NCI-H2107 treated with DMSO at 0.1 percent for 48 hours (cell line): ENCODE results near the gene ZBTB43.

Experiments used
- DNase-seq: peaks from one replicate; lab custom pipeline; 2025; ENCODE audit not compliant: unreplicated experiment; lab: John Stamatoyannopoulos, UW

Gene ZBTB43

DNA sequence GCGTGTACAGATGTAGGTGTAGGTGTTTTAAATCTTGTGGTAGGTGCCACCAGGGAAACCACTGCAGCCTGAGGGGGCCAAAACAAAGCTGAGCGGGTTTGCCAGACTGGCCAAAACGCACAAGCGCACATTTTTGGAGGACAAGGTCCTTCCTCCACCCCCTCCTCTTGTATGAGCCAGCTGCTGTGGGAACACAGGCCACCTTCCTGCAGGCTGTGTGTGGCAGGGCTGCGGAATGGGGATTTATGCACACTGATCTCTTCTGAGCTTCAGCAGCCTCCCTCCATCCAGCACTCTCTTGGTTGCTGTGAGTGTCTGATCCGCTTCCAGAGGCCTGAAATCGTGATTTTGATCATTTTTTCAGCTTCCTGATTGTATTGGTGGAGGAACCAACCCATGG, 22.4 kb downstream of the ZBTB43 start:
- no peak for DNase-seq

DNA sequence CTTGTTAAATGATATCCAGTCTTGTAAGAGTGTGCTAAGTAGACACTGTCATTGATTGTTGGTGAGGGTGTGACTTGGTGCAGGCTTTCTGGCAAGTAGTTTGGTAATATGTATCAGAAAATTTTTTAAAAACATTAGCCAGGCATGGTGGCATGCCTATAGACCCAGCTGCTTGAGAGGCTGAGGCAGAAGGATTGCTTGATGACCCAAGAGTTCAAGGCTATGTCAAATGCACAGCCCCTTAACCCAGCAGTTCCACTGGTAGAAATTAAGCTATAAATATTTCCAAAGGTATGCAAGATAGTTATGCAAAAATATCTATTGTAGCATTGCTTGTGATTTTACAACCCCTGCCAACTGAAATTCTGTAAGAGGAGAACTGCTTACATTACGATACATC, 24.2 kb downstream of the ZBTB43 start:
- DNase-seq: no peak

- no peak for DNase-seq
These were observed 26.0 kb downstream of the ZBTB43 start for GRCh38 chr9:126830827-126831226.

DNA sequence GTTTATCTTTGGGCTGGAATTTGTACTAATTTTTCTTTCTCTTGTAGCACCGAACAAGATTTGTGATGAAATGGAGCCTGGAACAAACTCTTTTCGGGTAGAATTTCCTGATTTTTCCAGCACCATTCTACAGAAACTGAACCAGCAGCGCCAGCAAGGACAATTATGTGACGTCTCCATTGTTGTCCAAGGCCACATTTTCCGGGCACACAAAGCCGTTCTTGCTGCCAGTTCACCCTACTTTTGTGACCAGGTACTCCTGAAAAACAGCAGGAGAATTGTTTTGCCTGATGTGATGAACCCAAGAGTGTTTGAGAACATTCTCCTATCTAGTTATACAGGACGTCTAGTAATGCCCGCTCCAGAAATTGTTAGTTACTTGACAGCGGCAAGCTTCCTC, 27.6 kb downstream of the ZBTB43 start:
- no peak for DNase-seq

DNA sequence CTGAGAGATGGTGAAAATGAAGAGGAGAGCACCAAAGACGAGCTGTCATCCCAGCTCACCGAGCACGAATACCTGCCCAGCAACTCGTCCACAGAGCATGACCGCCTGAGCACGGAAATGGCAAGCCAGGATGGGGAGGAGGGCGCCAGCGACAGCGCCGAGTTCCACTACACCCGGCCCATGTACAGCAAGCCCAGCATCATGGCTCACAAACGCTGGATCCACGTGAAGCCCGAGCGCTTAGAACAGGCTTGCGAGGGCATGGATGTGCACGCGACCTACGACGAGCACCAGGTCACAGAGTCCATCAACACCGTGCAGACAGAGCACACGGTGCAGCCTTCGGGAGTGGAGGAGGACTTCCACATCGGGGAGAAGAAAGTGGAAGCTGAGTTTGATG, 28.2 kb downstream of the ZBTB43 start:
- no peak for DNase-seq

GRCh38 chr9:126833710-126834345, 29.0 kb downstream of the ZBTB43 start:
- no peak for DNase-seq

GRCh38 chr9:126834672-126835071, 29.8 kb downstream of the ZBTB43 start:
- no peak for DNase-seq

GRCh38 chr9:126836216-126836615, 31.4 kb downstream of the ZBTB43 start:
- DNase-seq: no peak

- no peak for DNase-seq
These were observed 33.4 kb downstream of the ZBTB43 start for GRCh38 chr9:126838055-126838811.

- no peak for DNase-seq
These were observed 34.1 kb downstream of the ZBTB43 start for GRCh38 chr9:126838895-126839294.

DNA sequence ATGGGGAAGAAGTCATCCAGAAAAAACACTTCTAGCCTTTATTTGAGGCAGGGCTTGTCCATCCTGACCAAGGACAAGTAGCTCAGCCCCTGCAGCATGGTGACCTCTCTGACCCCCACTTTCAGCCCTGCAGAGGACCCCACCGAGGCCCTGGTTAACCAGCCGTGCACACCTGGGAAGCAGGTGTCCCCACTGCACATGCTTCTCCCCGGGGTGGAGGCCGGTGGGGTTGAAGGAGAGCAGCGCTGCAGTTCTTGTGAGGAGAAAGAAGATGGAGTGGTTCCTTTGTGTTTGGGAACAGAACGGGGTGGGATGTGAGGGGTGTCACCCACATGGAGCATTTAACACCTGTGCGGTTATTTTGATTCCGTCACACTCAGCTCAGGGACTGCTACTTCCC, 34.5 kb downstream of the ZBTB43 start:
- no peak for DNase-seq

GRCh38 chr9:126842220-126842842, 37.5 kb downstream of the ZBTB43 start:
- no peak for DNase-seq

GRCh38 chr9:126842977-126843799, 38.3 kb downstream of the ZBTB43 start:
- no peak for DNase-seq

DNA sequence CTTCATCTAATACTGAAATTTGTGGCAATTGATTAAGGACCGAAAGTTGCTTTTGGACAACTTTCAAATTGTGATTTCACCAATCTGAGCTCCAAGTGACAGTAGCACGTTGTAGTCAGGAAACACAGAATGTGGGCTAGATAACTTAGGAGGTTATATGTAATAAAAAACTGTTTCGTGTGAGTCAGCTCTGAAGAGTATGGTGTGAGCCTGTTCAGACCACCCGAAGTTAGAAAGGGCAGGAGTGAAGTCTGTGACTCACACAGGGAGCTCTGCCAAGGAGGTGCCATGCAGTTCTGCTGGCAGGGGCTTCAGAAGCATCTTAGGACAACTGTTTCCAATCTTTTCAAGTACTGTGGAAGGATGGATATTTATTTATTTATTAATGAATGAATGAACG, 39.2 kb downstream of the ZBTB43 start:
- no peak for DNase-seq

DNA sequence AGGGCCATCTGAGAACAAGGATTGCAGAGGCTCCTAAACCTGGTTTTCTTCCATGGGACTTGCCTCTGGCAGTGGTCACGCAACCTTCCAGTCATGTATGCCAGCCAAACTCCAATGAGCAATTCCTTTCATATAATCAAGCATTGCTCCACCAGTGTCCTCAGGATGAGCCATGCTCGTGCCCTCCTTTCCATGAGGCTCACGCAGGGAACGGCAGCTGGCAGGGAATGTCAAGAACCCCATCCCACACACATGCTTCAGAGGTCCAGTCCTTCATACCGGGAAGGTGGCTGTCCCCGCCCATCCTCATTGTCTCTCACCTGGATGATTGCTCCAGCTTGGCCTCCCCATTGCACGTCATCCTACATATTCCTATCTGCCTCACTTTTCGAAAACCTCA, 42.2 kb downstream of the ZBTB43 start:
- no peak for DNase-seq

- DNase-seq: no peak
These were observed 44.9 kb downstream of the ZBTB43 start for GRCh38 chr9:126849591-126850225.

DNA sequence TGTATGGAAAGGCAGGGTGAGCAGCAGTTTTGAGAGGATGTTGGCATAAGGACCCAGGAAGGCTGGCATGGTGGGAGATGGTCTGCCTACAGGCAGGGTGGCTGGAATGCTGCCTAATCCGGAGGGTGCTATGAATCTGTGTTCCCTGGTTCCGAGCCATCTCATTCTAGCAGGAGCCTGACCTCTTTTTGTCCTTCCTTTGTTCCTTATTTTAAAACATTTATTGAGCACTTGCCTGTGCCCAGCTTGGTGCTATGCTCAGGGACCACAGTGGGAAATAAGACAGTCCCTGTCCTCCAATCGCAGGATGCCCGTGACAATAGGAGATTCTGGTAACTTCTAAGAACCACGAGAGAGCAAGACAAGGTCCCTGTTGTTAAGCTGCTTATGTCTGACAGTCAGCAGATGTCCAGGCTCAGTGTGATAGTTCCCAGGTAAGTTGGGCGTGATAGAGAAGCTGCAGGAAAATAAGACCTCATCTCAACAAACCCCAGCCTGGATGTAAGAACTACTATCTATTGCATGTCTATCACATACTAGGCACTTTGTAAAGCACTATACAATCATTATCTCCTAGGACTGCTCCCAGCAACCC, 46.5 kb downstream of the ZBTB43 start:
- no peak for DNase-seq

GRCh38 chr9:126852086-126852688, 47.3 kb downstream of the ZBTB43 start:
- DNase-seq: no peak

DNA sequence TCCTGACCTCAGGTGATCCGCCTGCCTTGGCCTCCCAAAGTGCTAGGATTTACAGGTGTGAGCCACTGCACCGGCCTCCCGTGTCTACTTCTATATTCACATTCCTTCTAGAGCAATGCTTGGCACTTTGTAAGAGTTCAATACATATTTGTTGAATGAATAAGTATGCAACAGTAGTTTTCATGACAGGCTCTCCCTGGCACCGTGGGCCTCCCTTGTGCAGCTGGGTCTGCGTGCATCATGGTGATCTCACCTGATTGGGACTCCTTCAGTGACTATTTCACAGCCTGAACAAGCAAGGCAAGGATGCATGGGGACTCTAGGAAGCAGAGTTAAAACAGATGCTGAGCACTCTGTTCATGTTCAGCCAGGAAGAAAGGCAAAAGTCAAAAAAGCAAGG, 48.8 kb downstream of the ZBTB43 start:
- DNase-seq: no peak

GRCh38 chr9:126854734-126855133, 49.9 kb downstream of the ZBTB43 start:
- no peak for DNase-seq
